PC-3 (cell line): ENCODE data around the gene ABLIM2. TPM values are rescaled to one million over a fixed set of nuclear protein-coding genes. Genes with fewer than 3 reads are reported as not detected.

Experiments used
- ATAC-seq: fragments of 200-7000 bp; cut with Tn5 transposase; 2 replicates; pipeline ENCODE4 v1.9.1; 2020; ENCODE audit warnings: mild to moderate bottlenecking, moderate library complexity
- BruUV-seq: library from RNA; stranded (reverse); fragments of 400-500 nt; replicated peaks from 2 replicates; lab custom pipeline; 2021; lab: Mats Ljungman, UMichigan
- CTCF ChIA-PET: fragments of 300-600 bp; sonication (Branson Sonifier 250); formaldehyde crosslinking; loops from one replicate; lab custom pipeline; 2022; ENCODE audit warnings: antibody characterized with exemption; lab: Charles Lee
- POLR2A ChIA-PET: fragments of 300-600 bp; sonication (Branson Sonifier 250); formaldehyde crosslinking; loops from one replicate; lab custom pipeline; 2022; ENCODE audit warnings: antibody characterized with exemption; ENCODE audit not compliant: unreplicated experiment; lab: Charles Lee
- DNase-seq: peaks from one replicate; pipeline ENCODE4 v3.0.0-alpha.2; 2015
- H2AFZ ChIP-seq: fragments of 300-600 bp; sonication (generic); 2 replicates; pipeline ENCODE4 v1.6.0; 2016; ENCODE audit warnings: antibody characterized with exemption, low read length
- H3F3A ChIP-seq: fragments of 300-600 bp; sonication (generic); one replicate; pipeline ENCODE4 v1.6.0; 2017; ENCODE audit warnings: antibody characterized with exemption, low read length, control low read depth, mild to moderate bottlenecking; ENCODE audit not compliant: unreplicated experiment
- H3K27ac ChIP-seq: fragments of 300-600 bp; sonication (generic); 2 replicates; pipeline ENCODE4 v1.5.1; 2016; ENCODE audit warnings: mild to moderate bottlenecking, low read length
- H3K27me3 ChIP-seq: fragments of 300-600 bp; sonication (generic); 2 replicates; pipeline ENCODE4 v1.6.1; 2016; ENCODE audit warnings: low read length, mixed read lengths
- H3K36me3 ChIP-seq: fragments of 300-600 bp; sonication (generic); 2 replicates; pipeline ENCODE4 v1.6.1; 2016; ENCODE audit warnings: low read depth, mixed run types, low read length, mixed read lengths
- H3K4me1 ChIP-seq: fragments of 300-600 bp; sonication (generic); 2 replicates; pipeline ENCODE4 v1.5.1; 2016; ENCODE audit warnings: low read length; ENCODE audit not compliant: insufficient read depth
- H3K4me2 ChIP-seq: fragments of 300-600 bp; sonication (generic); 2 replicates; pipeline ENCODE4 v1.6.0; 2016; ENCODE audit warnings: low read length
- H3K4me3 ChIP-seq: fragments of 300-600 bp; sonication (generic); 2 replicates; pipeline ENCODE4 v1.5.1; 2016; ENCODE audit warnings: mild to moderate bottlenecking, low read length, mixed read lengths
- H3K79me2 ChIP-seq: fragments of 300-600 bp; sonication (generic); 2 replicates; pipeline ENCODE4 v1.6.1; 2017; ENCODE audit warnings: low read length, mixed read lengths
- H3K9ac ChIP-seq: fragments of 300-600 bp; sonication (generic); 2 replicates; pipeline ENCODE4 v1.6.0; 2016; ENCODE audit warnings: mild to moderate bottlenecking, low read length
- H3K9me2 ChIP-seq: fragments of 300-600 bp; sonication (generic); replicated peaks from 2 replicates; pipeline ENCODE4 v1.6.1; 2016; ENCODE audit warnings: mixed run types, low read length, mixed read lengths
- H3K9me3 ChIP-seq: fragments of 300-600 bp; sonication (generic); 2 replicates; pipeline ENCODE4 v1.6.1; 2016; ENCODE audit warnings: low read length, mixed read lengths
- H4K20me1 ChIP-seq: fragments of 300-600 bp; sonication (generic); 2 replicates; pipeline ENCODE4 v1.6.1; 2016; ENCODE audit warnings: low read length, mixed read lengths
- CTCF ChIP-seq: fragments of 300-600 bp; sonication (generic); conservative IDR thresholded peaks from 2 replicates; pipeline ENCODE4 v1.5.1; 2017; ENCODE audit warnings: antibody characterized with exemption, low read depth, mild to moderate bottlenecking, low read length
- EZH2 ChIP-seq: fragments of 300-600 bp; sonication (generic); IDR thresholded peaks from one replicate; pipeline ENCODE4 v1.6.1; 2017; ENCODE audit warnings: antibody characterized with exemption, mild to moderate bottlenecking, low read length; ENCODE audit not compliant: unreplicated experiment
- EZH2phosphoT487 ChIP-seq: fragments of 300-600 bp; sonication (generic); IDR thresholded peaks from 2 replicates; pipeline ENCODE4 v1.6.1; 2018; ENCODE audit warnings: mild to moderate bottlenecking, antibody characterized with exemption, low read length, borderline replicate concordance
- intact Hi-C: fragments of 100-400 bp; cut with micrococcal nuclease; formaldehyde crosslinking; loops from 2 replicates; pipeline ENCODE4 v1.9.0; 2023
- total RNA-seq: library from RNA; depleted of rRNA; stranded (reverse); fragments of >200 nt; gene quantifications from 2 replicates; pipeline ENCODE4 v1.2.3, GENCODE V29; 2014

The ABLIM2 gene
- total RNA-seq, 1 experiment from 2014 or later = 3.2 TPM

- no peak overlapping the region for H2AFZ ChIP-seq
- ATAC-seq = no peak
- no peak overlapping the region for H3K4me3 ChIP-seq
- H3K9ac ChIP-seq = no peak overlapping the region
- DNase-seq = no peak
- ChIA-PET POLR2A (no interaction called here), CTCF (no interaction called here)
- BruUV-seq = no TSS peak
- intact Hi-C loops = no loop called here
- no peaks in the 10 kb centered on the region for H3K36me3 ChIP-seq
- no peaks in the 10 kb centered on the region for H3F3A ChIP-seq
- no peak for TF ChIP-seq EZH2
- TF ChIP-seq EZH2phosphoT487 = no peak
- no peak for TF ChIP-seq CTCF
- H3K9me3 ChIP-seq = no peaks in the 10 kb centered on the region
- no peaks in the 10 kb centered on the region for H3K27me3 ChIP-seq
- no peaks in the 10 kb centered on the region for H3K9me2 ChIP-seq
- H3K4me2 ChIP-seq = no peak overlapping the region
- no peaks in the 10 kb centered on the region; the same call in 1 of the 2 replicates for H3K4me1 ChIP-seq
- no peaks in the 10 kb centered on the region for H3K79me2 ChIP-seq
- H4K20me1 ChIP-seq = no peaks in the 10 kb centered on the region
- H3K27ac ChIP-seq = no peak overlapping the region
Observed at GRCh38 chr4:8155048-8155447, 3.6 kb downstream of the ABLIM2 start.

GRCh38 chr4:8153441-8153840, 5.2 kb downstream of the ABLIM2 start:
- Histone ChIP-seq H3K4me2 (no peak overlapping the region), H3K9me3 (no peaks in the 10 kb centered on the region), H3K4me3 (no peak overlapping the region), H3K27me3 (no peaks in the 10 kb centered on the region), H3F3A (no peaks in the 10 kb centered on the region), H4K20me1 (no peaks in the 10 kb centered on the region), H3K79me2 (no peaks in the 10 kb centered on the region), H3K9me2 (no peaks in the 10 kb centered on the region), H3K9ac (no peak overlapping the region), H2AFZ (no peak overlapping the region), H3K36me3 (no peaks in the 10 kb centered on the region), H3K27ac (no peak overlapping the region), H3K4me1 (no peaks in the 10 kb centered on the region; the same call in 1 of the 2 replicates)
- DNase-seq = no peak
- intact Hi-C loops = no loop called here
- ChIA-PET CTCF (no interaction called here), POLR2A (no interaction called here)
- no TSS peak for BruUV-seq
- no peak for ATAC-seq
- TF ChIP-seq CTCF (no peak), EZH2phosphoT487 (no peak), EZH2 (no peak)

GRCh38 chr4:8152865-8153257, 5.8 kb downstream of the ABLIM2 start:
- intact Hi-C loops = no loop called here
- no peaks in the 10 kb centered on the region for H3K27me3 ChIP-seq
- no peaks in the 10 kb centered on the region for H3K79me2 ChIP-seq
- POLR2A ChIA-PET = no interaction called here
- H3K4me3 ChIP-seq = no peak overlapping the region
- no peaks in the 10 kb centered on the region for H3K9me3 ChIP-seq
- CTCF ChIA-PET = no interaction called here
- TF ChIP-seq EZH2 = no peak
- no peak for TF ChIP-seq EZH2phosphoT487
- TF ChIP-seq CTCF = no peak
- no peak overlapping the region for H3K9ac ChIP-seq
- no peak for ATAC-seq
- DNase-seq = no peak
- H3F3A ChIP-seq = no peaks in the 10 kb centered on the region
- no peaks in the 10 kb centered on the region for H3K36me3 ChIP-seq
- H3K9me2 ChIP-seq = no peaks in the 10 kb centered on the region
- no peak overlapping the region for H3K4me2 ChIP-seq
- BruUV-seq = no TSS peak
- H4K20me1 ChIP-seq = no peaks in the 10 kb centered on the region
- H3K27ac ChIP-seq = no peak overlapping the region
- no peak overlapping the region for H2AFZ ChIP-seq
- H3K4me1 ChIP-seq = no peaks in the 10 kb centered on the region; the same call in 1 of the 2 replicates
